ENCODE data around the gene CORIN. TPM values are rescaled to one million over a fixed set of nuclear protein-coding genes. Genes with fewer than 3 reads are reported as not detected.

Gene CORIN
- polyA plus RNA-seq, 2 of the 4 experiments (the other 2 are of a cell fraction): 0.03 TPM; not detected in 1

DNA sequence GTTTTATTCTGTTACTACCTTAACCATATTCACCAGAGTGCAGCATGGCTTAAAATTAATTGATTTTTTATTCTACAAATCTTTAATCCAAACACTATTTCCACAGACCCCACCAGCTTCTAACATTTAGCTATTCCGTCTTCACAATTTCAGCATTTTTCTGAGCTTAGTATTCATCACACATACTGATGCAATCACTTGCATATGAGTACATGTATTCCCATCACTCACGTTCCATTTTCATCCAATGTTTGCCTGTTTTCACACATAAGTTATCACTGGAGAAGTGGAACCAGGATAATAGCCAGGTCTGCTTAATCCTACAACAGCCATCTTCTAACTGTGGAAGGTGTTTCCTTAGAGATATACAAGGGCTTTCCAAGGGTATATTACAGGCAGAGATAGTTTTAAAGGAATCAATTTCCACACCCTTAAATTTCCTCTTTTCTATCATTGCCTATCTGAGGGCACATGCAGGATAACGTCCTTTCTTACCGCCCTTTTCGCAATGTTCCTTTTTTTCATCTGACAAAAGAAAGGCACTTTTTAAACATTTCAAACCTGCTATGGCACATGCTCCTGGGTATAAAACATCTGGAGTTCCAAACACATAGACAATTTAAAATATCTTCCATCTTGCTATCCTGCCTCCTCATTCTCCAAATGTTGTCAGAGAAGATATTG, 115.8 kb downstream of the CORIN start:
- ATAC-seq (no peak), FAIRE-seq (no peak), DNase-seq (ENCODE audit: low read depth in 1 of 2, low spot score in 1 of 2) (no peak)
- Histone ChIP-seq H3K9me3 (no peaks in the 10 kb centered on the region), H3K4me1 (no peaks in the 10 kb centered on the region), H3K27ac (no peak overlapping the region), H3K4me3 (no peak overlapping the region), H3K4me2 (no peak overlapping the region)
- CTCF ChIA-PET: no interaction called here
- TF ChIP-seq HOXB13 (CRISPR knock-in tag; IDR thresholded peaks at IDR 0.05; ENCODE audit: low read depth): no peak
- TF ChIP-seq POLR2AphosphoS2 (conservative IDR thresholded peaks at IDR 0.05; ENCODE audit: low read length): no peak
- TF ChIP-seq SMC3 (IDR thresholded peaks at IDR 0.05): no peak
- TF ChIP-seq HOXB5 (CRISPR knock-in tag; IDR thresholded peaks at IDR 0.05): no peak
- TF ChIP-seq, protein P1, sequence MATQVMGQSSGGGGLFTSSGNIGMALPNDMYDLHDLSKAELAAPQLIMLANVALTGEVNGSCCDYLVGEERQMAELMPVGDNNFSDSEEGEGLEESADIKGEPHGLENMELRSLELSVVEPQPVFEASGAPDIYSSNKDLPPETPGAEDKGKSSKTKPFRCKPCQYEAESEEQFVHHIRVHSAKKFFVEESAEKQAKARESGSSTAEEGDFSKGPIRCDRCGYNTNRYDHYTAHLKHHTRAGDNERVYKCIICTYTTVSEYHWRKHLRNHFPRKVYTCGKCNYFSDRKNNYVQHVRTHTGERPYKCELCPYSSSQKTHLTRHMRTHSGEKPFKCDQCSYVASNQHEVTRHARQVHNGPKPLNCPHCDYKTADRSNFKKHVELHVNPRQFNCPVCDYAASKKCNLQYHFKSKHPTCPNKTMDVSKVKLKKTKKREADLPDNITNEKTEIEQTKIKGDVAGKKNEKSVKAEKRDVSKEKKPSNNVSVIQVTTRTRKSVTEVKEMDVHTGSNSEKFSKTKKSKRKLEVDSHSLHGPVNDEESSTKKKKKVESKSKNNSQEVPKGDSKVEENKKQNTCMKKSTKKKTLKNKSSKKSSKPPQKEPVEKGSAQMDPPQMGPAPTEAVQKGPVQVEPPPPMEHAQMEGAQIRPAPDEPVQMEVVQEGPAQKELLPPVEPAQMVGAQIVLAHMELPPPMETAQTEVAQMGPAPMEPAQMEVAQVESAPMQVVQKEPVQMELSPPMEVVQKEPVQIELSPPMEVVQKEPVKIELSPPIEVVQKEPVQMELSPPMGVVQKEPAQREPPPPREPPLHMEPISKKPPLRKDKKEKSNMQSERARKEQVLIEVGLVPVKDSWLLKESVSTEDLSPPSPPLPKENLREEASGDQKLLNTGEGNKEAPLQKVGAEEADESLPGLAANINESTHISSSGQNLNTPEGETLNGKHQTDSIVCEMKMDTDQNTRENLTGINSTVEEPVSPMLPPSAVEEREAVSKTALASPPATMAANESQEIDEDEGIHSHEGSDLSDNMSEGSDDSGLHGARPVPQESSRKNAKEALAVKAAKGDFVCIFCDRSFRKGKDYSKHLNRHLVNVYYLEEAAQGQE (IDR thresholded peaks at IDR 0.05): no peak
- no peak for TF ChIP-seq ESRRA (IDR thresholded peaks at IDR 0.05; ENCODE audit: borderline replicate concordance, low read length)
- no peak for TF ChIP-seq ZSCAN20 (CRISPR knock-in tag; IDR thresholded peaks at IDR 0.05)
- no peak for TF ChIP-seq NPAS2 (CRISPR knock-in tag; IDR thresholded peaks at IDR 0.05; ENCODE audit: borderline replicate concordance)
- TF ChIP-seq, protein P2, sequence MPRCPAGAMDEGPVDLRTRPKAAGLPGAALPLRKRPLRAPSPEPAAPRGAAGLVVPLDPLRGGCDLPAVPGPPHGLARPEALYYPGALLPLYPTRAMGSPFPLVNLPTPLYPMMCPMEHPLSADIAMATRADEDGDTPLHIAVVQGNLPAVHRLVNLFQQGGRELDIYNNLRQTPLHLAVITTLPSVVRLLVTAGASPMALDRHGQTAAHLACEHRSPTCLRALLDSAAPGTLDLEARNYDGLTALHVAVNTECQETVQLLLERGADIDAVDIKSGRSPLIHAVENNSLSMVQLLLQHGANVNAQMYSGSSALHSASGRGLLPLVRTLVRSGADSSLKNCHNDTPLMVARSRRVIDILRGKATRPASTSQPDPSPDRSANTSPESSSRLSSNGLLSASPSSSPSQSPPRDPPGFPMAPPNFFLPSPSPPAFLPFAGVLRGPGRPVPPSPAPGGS (IDR thresholded peaks at IDR 0.05): no peak
- TF ChIP-seq CEBPB (IDR thresholded peaks at IDR 0.05): no peak
- TF ChIP-seq HDAC2 (IDR thresholded peaks at IDR 0.05): no peak
- TF ChIP-seq ZC3H11A (IDR thresholded peaks at IDR 0.05): no peak
- no peak for TF ChIP-seq CHD2 (IDR thresholded peaks at IDR 0.05; ENCODE audit: low read length, partially characterized antibody)
- POLR2A ChIA-PET: no interaction called here
- 59% methylated on average over 5 of the region's 5 CpGs for WGBS (ENCODE audit: missing lambda C conversion rate)

DNA sequence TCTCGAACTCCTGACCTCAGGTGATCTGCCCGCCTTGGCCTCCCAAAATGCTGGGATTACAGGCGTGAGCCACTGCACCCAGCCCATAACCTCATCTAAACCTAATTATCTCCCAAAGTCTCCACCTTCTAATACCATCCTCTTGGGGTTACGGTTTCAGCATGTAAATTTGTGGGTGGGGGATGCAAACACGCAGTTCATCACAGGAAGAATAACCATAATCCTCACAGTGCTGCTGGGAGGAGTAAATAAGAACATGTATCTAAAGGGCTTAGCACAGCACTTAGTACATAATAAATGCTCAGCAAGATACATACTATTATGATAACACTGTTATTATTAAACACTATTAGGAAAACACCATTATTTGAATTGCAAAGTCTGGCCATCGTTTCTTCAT, 116.4 kb downstream of the CORIN start:
- no peak for ATAC-seq
- CTCF ChIA-PET: no interaction called here
- no peak for DNase-seq (ENCODE audit: low read depth in 1 of 2, low spot score in 1 of 2)
- Histone ChIP-seq H3K4me1 (no peaks in the 10 kb centered on the region), H3K27ac (no peak overlapping the region), H3K9me3 (no peaks in the 10 kb centered on the region), H3K4me2 (no peak overlapping the region), H3K4me3 (no peak overlapping the region)
- TF ChIP-seq RARB (CRISPR knock-in tag; IDR thresholded peaks at IDR 0.05): no peak
- TF ChIP-seq NPAS2 (CRISPR knock-in tag; IDR thresholded peaks at IDR 0.05; ENCODE audit: borderline replicate concordance): no peak
- TF ChIP-seq MAZ (IDR thresholded peaks at IDR 0.05; ENCODE audit: borderline replicate concordance, low read depth, low read length): no peak
- TF ChIP-seq HOXB13 (CRISPR knock-in tag; IDR thresholded peaks at IDR 0.05; ENCODE audit: low read depth): no peak
- no peak for TF ChIP-seq POLR2AphosphoS2 (conservative IDR thresholded peaks at IDR 0.05; ENCODE audit: low read length)
- no peak for TF ChIP-seq POLR2A (IDR thresholded peaks at IDR 0.05; ENCODE audit: low read length)
- no peak for TF ChIP-seq JUN (IDR thresholded peaks at IDR 0.05)
- no peak for TF ChIP-seq TFCP2L1 (CRISPR knock-in tag; IDR thresholded peaks at IDR 0.05)
- TF ChIP-seq, protein P2 (IDR thresholded peaks at IDR 0.05): no peak
- no peak for TF ChIP-seq CBX2 (IDR thresholded peaks at IDR 0.05; ENCODE audit: borderline replicate concordance, low read depth)
- TF ChIP-seq MAFK (IDR thresholded peaks at IDR 0.05; ENCODE audit: partially characterized antibody): no peak
- no peak for TF ChIP-seq SMC3 (IDR thresholded peaks at IDR 0.05)
- no peak for TF ChIP-seq HEYL (CRISPR knock-in tag; IDR thresholded peaks at IDR 0.05)
- no peak for TF ChIP-seq FOXS1 (CRISPR knock-in tag; IDR thresholded peaks at IDR 0.05)
- POLR2A ChIA-PET: no interaction called here
- no peak for FAIRE-seq
- 15% methylated on average over 6 of the region's 6 CpGs for WGBS (ENCODE audit: missing lambda C conversion rate)
